ENCODE results near the gene RUFY3.
A peak's percentile ranks its signal among the peaks of the same experiment; 100 is the strongest.

RUFY3 gene

DNA sequence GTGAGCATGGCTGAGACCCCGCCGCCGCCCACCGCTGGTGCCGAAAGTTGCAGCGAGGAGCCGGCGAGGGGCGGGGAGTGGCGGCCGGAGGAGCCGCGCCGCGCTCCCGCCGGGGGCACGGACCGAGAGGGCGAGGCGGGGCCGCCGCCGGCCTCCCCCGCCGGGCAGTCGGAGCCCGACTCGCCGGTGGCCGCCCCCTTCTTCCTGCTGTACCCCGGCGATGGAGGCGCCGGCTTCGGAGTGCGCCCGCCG lies 16.9 kb upstream of the RUFY3 start:
- no peak for TF ChIP-seq POLR2AphosphoS5 (IDR thresholded peaks at IDR 0.05; ENCODE audit: low read depth)
- TF ChIP-seq, protein P1, sequence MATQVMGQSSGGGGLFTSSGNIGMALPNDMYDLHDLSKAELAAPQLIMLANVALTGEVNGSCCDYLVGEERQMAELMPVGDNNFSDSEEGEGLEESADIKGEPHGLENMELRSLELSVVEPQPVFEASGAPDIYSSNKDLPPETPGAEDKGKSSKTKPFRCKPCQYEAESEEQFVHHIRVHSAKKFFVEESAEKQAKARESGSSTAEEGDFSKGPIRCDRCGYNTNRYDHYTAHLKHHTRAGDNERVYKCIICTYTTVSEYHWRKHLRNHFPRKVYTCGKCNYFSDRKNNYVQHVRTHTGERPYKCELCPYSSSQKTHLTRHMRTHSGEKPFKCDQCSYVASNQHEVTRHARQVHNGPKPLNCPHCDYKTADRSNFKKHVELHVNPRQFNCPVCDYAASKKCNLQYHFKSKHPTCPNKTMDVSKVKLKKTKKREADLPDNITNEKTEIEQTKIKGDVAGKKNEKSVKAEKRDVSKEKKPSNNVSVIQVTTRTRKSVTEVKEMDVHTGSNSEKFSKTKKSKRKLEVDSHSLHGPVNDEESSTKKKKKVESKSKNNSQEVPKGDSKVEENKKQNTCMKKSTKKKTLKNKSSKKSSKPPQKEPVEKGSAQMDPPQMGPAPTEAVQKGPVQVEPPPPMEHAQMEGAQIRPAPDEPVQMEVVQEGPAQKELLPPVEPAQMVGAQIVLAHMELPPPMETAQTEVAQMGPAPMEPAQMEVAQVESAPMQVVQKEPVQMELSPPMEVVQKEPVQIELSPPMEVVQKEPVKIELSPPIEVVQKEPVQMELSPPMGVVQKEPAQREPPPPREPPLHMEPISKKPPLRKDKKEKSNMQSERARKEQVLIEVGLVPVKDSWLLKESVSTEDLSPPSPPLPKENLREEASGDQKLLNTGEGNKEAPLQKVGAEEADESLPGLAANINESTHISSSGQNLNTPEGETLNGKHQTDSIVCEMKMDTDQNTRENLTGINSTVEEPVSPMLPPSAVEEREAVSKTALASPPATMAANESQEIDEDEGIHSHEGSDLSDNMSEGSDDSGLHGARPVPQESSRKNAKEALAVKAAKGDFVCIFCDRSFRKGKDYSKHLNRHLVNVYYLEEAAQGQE (IDR thresholded peaks at IDR 0.05; ENCODE audit: insufficient replicate concordance, low read depth): no peak
- Histone ChIP-seq H3K27ac (replicated peaks) (no peak overlapping the region), H3K4me3 (replicated peaks; ENCODE audit: insufficient read depth, low read length) (peak overlapping the region; percentile 74), H3K27me3 (ENCODE audit: insufficient read depth, poor library complexity, severe bottlenecking) (no peaks in the 10 kb centered on the region)
- DNase-seq (ENCODE audit: low read depth in 1 of 2, low spot score in 1 of 2): no peak

DNA sequence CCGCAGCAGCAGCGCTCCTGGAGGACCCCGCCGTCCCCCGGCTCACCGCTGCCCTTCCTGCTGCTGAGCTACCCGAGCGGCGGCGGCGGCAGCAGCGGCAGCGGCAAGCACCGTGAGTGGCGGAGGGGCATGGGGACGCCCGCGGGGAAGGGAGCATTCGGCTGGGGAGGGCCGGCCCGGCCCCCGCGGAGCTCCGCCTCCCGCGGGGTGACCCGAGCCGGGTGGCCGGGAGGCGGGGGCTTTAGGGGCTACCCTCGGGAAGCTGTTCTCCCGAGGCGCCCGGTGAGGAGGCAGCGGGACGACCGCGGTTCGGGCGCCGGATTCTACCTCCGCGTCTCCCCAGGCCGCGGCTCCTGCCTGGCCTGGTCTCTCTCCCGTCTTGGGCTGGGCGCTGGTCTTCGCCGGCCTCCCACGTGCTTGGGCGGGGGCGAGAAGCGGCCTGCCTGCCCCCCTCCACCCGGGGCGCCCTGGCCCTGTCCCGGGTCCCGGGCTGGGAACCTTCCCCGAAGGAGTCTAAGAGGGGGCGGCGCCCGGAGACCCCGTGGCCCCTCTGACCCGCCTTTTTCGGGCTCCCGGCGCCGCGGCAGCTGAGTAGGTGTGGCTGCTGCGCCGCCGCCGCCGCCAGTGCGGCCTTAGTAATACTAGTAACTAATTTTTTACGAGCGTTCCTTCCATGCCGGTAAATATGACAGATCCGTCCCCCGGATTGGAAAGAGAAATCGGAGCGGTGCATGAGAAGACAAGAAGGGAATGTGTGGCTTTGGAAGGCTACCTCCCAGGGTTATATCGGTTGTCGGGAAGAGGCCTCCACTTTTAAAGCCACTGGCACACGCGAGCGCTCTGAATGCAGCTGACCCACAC lies 16.4 kb upstream of the RUFY3 start:
- TF ChIP-seq POLR2AphosphoS5 (IDR thresholded peaks at IDR 0.05; ENCODE audit: low read depth): 0 out of 2 replicates have a peak, but pooled peaks have one; percentile 27
- TF ChIP-seq, protein P2, sequence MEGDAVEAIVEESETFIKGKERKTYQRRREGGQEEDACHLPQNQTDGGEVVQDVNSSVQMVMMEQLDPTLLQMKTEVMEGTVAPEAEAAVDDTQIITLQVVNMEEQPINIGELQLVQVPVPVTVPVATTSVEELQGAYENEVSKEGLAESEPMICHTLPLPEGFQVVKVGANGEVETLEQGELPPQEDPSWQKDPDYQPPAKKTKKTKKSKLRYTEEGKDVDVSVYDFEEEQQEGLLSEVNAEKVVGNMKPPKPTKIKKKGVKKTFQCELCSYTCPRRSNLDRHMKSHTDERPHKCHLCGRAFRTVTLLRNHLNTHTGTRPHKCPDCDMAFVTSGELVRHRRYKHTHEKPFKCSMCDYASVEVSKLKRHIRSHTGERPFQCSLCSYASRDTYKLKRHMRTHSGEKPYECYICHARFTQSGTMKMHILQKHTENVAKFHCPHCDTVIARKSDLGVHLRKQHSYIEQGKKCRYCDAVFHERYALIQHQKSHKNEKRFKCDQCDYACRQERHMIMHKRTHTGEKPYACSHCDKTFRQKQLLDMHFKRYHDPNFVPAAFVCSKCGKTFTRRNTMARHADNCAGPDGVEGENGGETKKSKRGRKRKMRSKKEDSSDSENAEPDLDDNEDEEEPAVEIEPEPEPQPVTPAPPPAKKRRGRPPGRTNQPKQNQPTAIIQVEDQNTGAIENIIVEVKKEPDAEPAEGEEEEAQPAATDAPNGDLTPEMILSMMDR (IDR thresholded peaks at IDR 0.05; ENCODE audit: insufficient read depth, low read length): no peak
- DNase-seq (ENCODE audit: low read depth in 1 of 2, low spot score in 1 of 2): peak in 1 of 2 experiments; percentile 36
- no peaks in the 10 kb centered on the region for H3K27me3 ChIP-seq (ENCODE audit: insufficient read depth, poor library complexity, severe bottlenecking)
- peak overlapping the region; percentile 74 for H3K4me3 ChIP-seq (replicated peaks; ENCODE audit: insufficient read depth, low read length)
- peak overlapping the region; percentile 63 for H3K27ac ChIP-seq (replicated peaks)

DNA sequence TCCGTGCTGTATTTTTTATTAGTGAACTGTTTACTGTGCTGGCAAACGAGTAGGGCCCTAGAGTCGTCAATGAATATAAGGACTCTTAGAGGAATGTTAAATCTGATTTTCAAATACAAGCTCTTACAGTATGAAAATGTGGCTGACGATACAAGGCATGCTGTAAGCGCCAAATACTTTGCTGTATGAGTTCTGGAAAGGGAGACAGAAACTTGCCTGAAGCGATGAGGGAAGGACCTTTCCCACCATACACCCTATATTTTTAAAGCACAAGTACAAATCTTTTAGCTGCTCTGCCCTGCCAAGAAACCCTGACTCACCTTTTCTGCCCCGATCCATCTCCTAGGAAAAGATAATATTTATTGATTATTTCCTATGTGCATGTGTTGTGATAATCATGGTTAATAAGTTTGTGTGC lies 15.7 kb upstream of the RUFY3 start:
- DNase-seq (ENCODE audit: low read depth in 1 of 2, low spot score in 1 of 2): no peak
- no peaks in the 10 kb centered on the region for H3K27me3 ChIP-seq (ENCODE audit: insufficient read depth, poor library complexity, severe bottlenecking)
- H3K4me3 ChIP-seq (replicated peaks; ENCODE audit: insufficient read depth, low read length): peak overlapping the region; percentile 74
- peak overlapping the region; percentile 63 for H3K27ac ChIP-seq (replicated peaks)
- TF ChIP-seq GABPA (IDR thresholded peaks at IDR 0.05; ENCODE audit: low read depth) (no peak), POLR2AphosphoS5 (IDR thresholded peaks at IDR 0.05; ENCODE audit: low read depth) (no peak), SPI1 (IDR thresholded peaks at IDR 0.05; ENCODE audit: borderline replicate concordance, low read depth) (no peak)
- TF ChIP-seq, protein P2 (IDR thresholded peaks at IDR 0.05; ENCODE audit: insufficient read depth, low read length): no peak
- TF ChIP-seq, protein P1 (IDR thresholded peaks at IDR 0.05; ENCODE audit: insufficient replicate concordance, low read depth): no peak

DNA sequence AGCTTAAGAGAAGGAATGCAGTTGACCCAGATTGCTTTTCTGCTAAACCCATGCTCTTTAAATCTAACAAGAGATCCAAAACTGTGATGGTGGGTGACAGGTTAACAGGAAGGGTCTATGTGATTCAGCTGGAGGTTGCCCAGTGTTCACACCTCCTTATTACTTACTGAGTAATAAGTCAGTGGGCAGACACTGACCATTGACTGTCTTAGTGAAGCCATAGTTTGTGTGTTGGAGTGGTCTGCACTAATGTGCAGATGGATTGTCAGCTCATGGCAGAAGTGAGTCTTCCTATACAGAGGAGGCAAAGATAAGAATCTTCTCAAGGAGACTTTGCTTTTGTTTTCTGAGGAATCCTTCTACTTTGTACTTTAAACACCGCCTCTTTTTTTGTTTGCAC lies 15.2 kb upstream of the RUFY3 start:
- H3K27ac ChIP-seq (replicated peaks): no peak overlapping the region
- DNase-seq (ENCODE audit: low read depth in 1 of 2, low spot score in 1 of 2): no peak
- no peak for TF ChIP-seq POLR2AphosphoS5 (IDR thresholded peaks at IDR 0.05; ENCODE audit: low read depth)
- TF ChIP-seq, protein P2 (IDR thresholded peaks at IDR 0.05; ENCODE audit: insufficient read depth, low read length): no peak
- H3K27me3 ChIP-seq (ENCODE audit: insufficient read depth, poor library complexity, severe bottlenecking): no peaks in the 10 kb centered on the region
- no peak overlapping the region for H3K4me3 ChIP-seq (replicated peaks; ENCODE audit: insufficient read depth, low read length)
